Chondrocyte (in vitro differentiated cells): ENCODE results near the gene TLR1. TPM values are rescaled to one million over a fixed set of nuclear protein-coding genes. Genes with fewer than 3 reads are reported as not detected.
"Not testable (repeated sequence)": the region's sequence is repeated elsewhere in the genome, so short reads cannot be mapped to it uniquely, and the experiment has no call there.

Source experiments
- DNase-seq: peaks from one replicate; pipeline ENCODE4 v3.0.0; 2021; ENCODE audit warnings: mixed read lengths, low spot score
- H3K27ac Mint-ChIP-seq: one replicate; pipeline ENCODE4 v1.8.0; 2021; ENCODE audit warnings: mild to moderate bottlenecking, moderate library complexity, mixed read lengths; ENCODE audit not compliant: unreplicated experiment
- H3K27me3 Mint-ChIP-seq: 2 replicates; pipeline ENCODE4 v1.8.0; 2021; ENCODE audit warnings: low read depth, mixed read lengths
- H3K36me3 Mint-ChIP-seq: 2 replicates; pipeline ENCODE4 v1.8.0; 2021; ENCODE audit warnings: low read depth, mixed read lengths
- H3K4me1 Mint-ChIP-seq: 2 replicates; pipeline ENCODE4 v1.8.0; 2021; ENCODE audit warnings: low read depth, mild to moderate bottlenecking, mixed read lengths
- H3K4me3 Mint-ChIP-seq: one replicate; pipeline ENCODE4 v1.8.0; 2021; ENCODE audit warnings: mild to moderate bottlenecking, moderate library complexity, mixed read lengths; ENCODE audit not compliant: unreplicated experiment
- H3K9me3 Mint-ChIP-seq: 2 replicates; pipeline ENCODE4 v1.8.0; 2021; ENCODE audit warnings: low read depth, mixed read lengths
- total RNA-seq: library from RNA; stranded (reverse); gene quantifications from 3 replicates; pipeline ENCODE4 v1.2.1, GENCODE V29; 2021
- TF ChIP-seq, protein P1 (sequence below): fragments of 200-600 bp; sonication (generic); IDR thresholded peaks from 2 replicates; pipeline ENCODE4 v1.5.0; 2021; ENCODE audit warnings: antibody characterized with exemption, mild to moderate bottlenecking, moderate library complexity

TLR1 gene
- total RNA-seq, 1 donor from 2014 or later = 0.15 TPM

DNA sequence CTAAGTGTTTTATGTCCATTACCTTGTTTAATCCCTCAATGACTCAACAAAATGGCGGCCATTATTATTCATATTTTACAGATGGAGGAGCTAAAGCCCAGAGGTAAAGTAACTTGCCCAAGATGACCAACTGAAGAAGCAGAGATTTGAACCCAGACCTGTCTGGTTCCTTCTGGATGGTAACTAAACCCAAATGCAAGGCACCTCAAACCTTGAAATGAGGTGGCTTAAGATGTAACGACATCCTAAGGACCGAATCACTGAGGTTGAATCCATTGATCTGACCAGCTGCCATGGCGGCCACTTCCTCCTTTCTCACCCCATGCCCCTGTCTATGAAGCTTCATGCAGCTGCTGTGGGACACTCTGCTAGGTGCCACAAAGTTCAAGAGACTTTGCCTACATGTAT, 22.7 kb downstream of the TLR1 start:
- H3K27me3 Mint-ChIP-seq = no peaks in the 10 kb centered on the region
- H3K4me1 Mint-ChIP-seq = peaks cover 2% of the 10 kb centered on the region
- no peaks in the 10 kb centered on the region for H3K9me3 Mint-ChIP-seq
- TF ChIP-seq, protein P1, sequence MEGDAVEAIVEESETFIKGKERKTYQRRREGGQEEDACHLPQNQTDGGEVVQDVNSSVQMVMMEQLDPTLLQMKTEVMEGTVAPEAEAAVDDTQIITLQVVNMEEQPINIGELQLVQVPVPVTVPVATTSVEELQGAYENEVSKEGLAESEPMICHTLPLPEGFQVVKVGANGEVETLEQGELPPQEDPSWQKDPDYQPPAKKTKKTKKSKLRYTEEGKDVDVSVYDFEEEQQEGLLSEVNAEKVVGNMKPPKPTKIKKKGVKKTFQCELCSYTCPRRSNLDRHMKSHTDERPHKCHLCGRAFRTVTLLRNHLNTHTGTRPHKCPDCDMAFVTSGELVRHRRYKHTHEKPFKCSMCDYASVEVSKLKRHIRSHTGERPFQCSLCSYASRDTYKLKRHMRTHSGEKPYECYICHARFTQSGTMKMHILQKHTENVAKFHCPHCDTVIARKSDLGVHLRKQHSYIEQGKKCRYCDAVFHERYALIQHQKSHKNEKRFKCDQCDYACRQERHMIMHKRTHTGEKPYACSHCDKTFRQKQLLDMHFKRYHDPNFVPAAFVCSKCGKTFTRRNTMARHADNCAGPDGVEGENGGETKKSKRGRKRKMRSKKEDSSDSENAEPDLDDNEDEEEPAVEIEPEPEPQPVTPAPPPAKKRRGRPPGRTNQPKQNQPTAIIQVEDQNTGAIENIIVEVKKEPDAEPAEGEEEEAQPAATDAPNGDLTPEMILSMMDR = no peak
- no peak for DNase-seq
- no peak overlapping the region for H3K27ac Mint-ChIP-seq
- H3K36me3 Mint-ChIP-seq = peaks cover 2% of the 10 kb centered on the region
- H3K4me3 Mint-ChIP-seq = no peak overlapping the region

DNA sequence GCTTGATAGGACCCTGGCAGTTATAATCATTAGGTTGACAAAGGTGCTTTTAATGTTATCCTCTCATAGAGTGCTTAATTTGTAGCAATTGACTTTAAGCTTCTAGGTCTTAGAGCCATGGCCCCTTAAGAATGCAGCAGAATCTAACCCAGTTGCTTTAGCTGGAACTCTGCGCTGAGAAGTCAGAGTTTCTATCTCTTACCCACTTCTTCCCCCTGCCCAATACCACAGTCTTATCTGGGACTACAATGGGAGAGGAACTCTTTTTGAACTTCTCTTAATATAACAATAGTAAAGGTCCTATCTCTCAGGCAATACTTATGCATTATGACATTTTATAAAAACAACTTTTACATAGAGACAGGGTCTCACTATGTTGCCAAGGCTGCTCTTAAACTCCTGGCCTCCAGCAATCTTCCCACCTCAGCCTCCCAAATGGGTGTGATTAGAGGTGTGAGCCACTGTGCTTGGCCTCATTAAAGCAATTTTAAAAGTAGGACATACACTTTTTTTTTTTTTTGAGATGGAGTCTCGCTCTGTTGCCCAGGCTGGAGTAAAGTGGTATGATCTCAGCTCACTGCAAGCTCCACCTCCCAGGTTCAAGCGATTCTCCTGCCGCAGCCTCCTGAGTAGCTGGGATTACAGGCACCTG, 23.6 kb downstream of the TLR1 start:
- Mint-ChIP-seq H3K4me1 (peaks cover 2% of the 10 kb centered on the region), H3K9me3 (no peaks in the 10 kb centered on the region)

DNA sequence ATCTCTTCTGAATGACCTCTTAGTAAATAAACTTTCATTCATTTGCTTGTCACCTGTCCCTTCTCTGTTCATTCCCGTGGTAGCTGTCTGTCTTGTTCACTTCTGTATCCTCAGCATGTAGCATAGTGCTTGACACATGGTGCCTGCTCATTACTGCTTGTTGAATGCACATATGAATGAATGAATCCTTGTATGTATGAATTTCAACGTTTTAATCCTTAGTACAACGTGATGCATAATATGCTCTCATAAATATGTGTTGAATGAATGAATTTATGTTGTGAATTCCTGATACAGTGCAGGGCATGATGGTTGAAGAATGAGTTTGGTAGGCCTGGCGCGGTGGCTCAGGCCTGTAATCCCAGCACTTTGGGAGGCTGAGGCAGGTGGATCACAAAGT, 24.8 kb downstream of the TLR1 start:
- Mint-ChIP-seq H3K27ac (no peak overlapping the region), H3K4me3 (no peak overlapping the region), H3K36me3 (peaks cover 2% of the 10 kb centered on the region), H3K27me3 (no peaks in the 10 kb centered on the region), H3K9me3 (no peaks in the 10 kb centered on the region), H3K4me1 (peaks cover 2% of the 10 kb centered on the region)
- TF ChIP-seq, protein P1 = no peak
- no peak for DNase-seq

More for the DNA sequence above, 23.6 kb downstream of the TLR1 start:
- Mint-ChIP-seq H3K4me3 (no peak overlapping the region), H3K27me3 (no peaks in the 10 kb centered on the region), H3K27ac (no peak overlapping the region), H3K36me3 (peaks cover 2% of the 10 kb centered on the region)
- TF ChIP-seq, protein P1 = no peak
- DNase-seq = no peak

DNA sequence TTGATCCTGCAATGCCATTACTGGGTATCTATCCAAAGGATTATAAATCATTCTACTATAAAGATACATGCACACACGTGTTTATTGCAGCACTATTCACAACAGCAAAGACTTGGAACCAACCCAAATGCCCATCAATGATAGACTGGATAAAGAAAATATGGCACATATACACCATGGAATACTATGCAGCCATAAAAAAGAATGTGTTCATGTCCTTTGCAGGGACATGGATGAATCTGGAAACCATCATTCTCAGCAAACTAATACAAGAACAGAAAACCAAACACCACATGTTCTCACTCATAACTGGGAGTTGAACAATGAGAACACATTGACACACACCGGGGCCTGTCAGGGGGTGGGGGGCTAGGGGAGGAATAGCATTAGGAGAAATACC, 26.7 kb downstream of the TLR1 start:
- not testable (repeated sequence) for H3K36me3 Mint-ChIP-seq, H3K27me3 Mint-ChIP-seq, H3K4me3 Mint-ChIP-seq, H3K4me1 Mint-ChIP-seq, H3K9me3 Mint-ChIP-seq, H3K27ac Mint-ChIP-seq, DNase-seq

DNA sequence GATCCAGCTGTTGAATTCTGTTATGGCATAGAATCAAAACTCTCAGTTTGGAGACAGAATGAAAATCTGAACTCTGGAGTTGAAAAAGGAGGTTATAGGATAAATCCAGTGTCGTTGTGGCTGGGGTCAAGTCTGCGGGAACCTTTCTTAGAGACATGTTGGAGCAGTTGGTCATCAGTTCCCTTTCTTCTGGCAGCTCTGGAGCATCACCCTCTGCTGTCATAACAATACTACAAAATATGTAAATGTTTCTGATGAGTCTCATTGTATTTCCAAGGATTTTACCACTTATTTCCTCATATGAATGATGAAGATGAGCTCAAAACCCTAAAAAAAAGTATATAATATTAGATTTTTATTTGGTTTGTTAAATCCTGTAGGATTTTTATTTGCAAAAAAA, 29.3 kb downstream of the TLR1 start:
- Mint-ChIP-seq H3K27ac (no peak overlapping the region), H3K36me3 (peaks cover 2% of the 10 kb centered on the region), H3K4me1 (no peaks in the 10 kb centered on the region), H3K27me3 (no peaks in the 10 kb centered on the region), H3K9me3 (peaks cover 8% of the 10 kb centered on the region), H3K4me3 (no peak overlapping the region)
- TF ChIP-seq, protein P1 = no peak
- no peak for DNase-seq
